A549 (cell line): ENCODE data around the gene C10orf105.

Experiments used
- CEBPB ChIP-seq, 2 experiments: fragments of >200 bp in 1 of 2; sonication (Bioruptor Twin) in 1 of 2; formaldehyde crosslinking in 1 of 2; IDR thresholded peaks; 2 replicates each; pipeline ENCODE4 v1.6.1; 2012 to 2016
- NR3C1 ChIP-seq: fragments of >200 bp; sonication (Bioruptor Twin); formaldehyde crosslinking; IDR thresholded peaks from 3 replicates; pipeline ENCODE4 v1.6.1; 2017
- POLR2A ChIP-seq: IDR thresholded peaks from 2 replicates; pipeline ENCODE4 v1.6.1; 2012; ENCODE audit warnings: mild to moderate bottlenecking, low read length
- REST ChIP-seq: fragments of 200-600 bp; sonication (generic); IDR thresholded peaks from 2 replicates; pipeline ENCODE4 v1.6.1; 2016; ENCODE audit warnings: antibody characterized with exemption, mild to moderate bottlenecking, moderate library complexity
- TF ChIP-seq, protein P1 (sequence below): fragments of >200 bp; sonication (Bioruptor Twin); formaldehyde crosslinking; IDR thresholded peaks from 3 replicates; pipeline ENCODE4 v1.5.1; 2016

GRCh38 chr10:71724539-71724938, 5.0 kb upstream of the C10orf105 start:
- TF ChIP-seq, protein P1, sequence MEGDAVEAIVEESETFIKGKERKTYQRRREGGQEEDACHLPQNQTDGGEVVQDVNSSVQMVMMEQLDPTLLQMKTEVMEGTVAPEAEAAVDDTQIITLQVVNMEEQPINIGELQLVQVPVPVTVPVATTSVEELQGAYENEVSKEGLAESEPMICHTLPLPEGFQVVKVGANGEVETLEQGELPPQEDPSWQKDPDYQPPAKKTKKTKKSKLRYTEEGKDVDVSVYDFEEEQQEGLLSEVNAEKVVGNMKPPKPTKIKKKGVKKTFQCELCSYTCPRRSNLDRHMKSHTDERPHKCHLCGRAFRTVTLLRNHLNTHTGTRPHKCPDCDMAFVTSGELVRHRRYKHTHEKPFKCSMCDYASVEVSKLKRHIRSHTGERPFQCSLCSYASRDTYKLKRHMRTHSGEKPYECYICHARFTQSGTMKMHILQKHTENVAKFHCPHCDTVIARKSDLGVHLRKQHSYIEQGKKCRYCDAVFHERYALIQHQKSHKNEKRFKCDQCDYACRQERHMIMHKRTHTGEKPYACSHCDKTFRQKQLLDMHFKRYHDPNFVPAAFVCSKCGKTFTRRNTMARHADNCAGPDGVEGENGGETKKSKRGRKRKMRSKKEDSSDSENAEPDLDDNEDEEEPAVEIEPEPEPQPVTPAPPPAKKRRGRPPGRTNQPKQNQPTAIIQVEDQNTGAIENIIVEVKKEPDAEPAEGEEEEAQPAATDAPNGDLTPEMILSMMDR: no peak
- TF ChIP-seq REST (no peak), POLR2A (no peak), CEBPB (IDR thresholded peaks at IDR 0.05) (no peak), NR3C1 (no peak)
